ENCODE measurements around the gene MLX.

- no peak for TF ChIP-seq TAF1 (IDR thresholded peaks at IDR 0.05; ENCODE audit: borderline replicate concordance, insufficient read depth, low read length)
- TF ChIP-seq POLR2AphosphoS5 (IDR thresholded peaks at IDR 0.05; ENCODE audit: low read depth, low read length) = no peak
- no peak for TF ChIP-seq REST (IDR thresholded peaks at IDR 0.05; ENCODE audit: insufficient read depth in 1 of 2, low read depth in 2 of 2, low read length in 2 of 2)
Observed at GRCh38 chr17:42535155-42536047, 31.5 kb upstream of the MLX start.

Measured in PFSK-1 (cell line).